HL-60/S4 treated with retinoic acid at 250 ng/mL for 4 days and 3 days (cell line): ENCODE data around the gene ANP32E.
"Not testable (repeated sequence)": the region's sequence is repeated elsewhere in the genome, so short reads cannot be mapped to it uniquely, and the experiment has no call there.

Experiments used
- in situ Hi-C: fragments of 300-500 bp; cut with MboI; formaldehyde crosslinking; loops from 2 replicates; pipeline ENCODE4 v1.7.0; 2022; ENCODE audit warnings: low sequenced_read_pairs

The ANP32E gene

DNA sequence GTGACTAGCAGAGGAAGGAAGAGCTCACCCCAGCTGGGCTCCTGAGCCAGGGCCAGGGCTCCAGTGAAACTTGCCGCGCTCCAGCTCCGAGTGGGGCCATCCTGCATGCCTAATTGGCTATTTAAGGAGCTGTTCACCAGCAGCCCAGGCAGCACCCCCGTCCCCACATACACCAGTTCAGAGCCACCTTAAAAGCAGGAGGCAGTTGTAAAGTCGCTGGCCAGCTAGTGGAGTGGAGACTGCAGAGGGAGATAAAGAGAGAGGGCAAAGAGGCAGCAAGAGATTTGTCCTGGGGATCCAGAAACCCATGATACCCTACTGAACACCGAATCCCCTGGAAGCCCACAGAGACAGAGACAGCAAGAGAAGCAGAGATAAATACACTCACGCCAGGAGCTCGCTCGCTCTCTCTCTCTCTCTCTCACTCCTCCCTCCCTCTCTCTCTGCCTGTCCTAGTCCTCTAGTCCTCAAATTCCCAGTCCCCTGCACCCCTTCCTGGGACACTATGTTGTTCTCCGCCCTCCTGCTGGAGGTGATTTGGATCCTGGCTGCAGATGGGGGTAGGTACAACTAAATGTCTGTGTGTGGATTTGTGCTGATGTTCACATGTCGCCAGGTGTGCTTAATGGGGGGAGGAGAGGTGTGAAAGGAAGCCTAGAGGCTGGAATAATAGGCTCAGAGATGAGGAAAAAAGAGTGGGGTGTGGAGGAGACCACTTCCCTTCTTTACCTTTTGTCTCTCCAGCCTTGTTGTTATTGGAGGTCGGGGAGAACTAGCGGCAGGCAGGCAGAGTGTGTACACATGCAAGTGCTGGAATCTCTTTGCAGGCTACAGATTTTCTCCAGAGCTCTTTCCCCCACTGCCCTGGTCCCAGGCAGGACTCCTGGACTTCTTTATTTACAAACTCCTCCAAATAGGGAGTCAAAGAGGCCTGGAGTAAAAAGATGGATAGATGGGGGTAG, 22.0 kb upstream of the ANP32E start, which contains the start of gene CA14:
TSS of gene CA14 (plus strand) at position 151 of the 962 bp plus-strand sequence. CDS start at position 506, 355 bp downstream.
- in situ Hi-C loops, result loop anchor here (10.0 kb wide), 1 partner anchor 297 kb away; no protein-coding TSS in a partner anchor

GRCh38 chr1:150256554-150257341, 20.8 kb upstream of the ANP32E start:
- in situ Hi-C loops, result loop anchor here (10.0 kb wide), 1 partner anchor 298 kb away; no protein-coding TSS in a partner anchor

- in situ Hi-C loops, result loop anchor here (10.0 kb wide), 1 partner anchor 299 kb away; no protein-coding TSS in a partner anchor
Observed at GRCh38 chr1:150256198-150256553, 20.3 kb upstream of the ANP32E start.

- in situ Hi-C loops, result loop anchor here (10.0 kb wide), 1 partner anchor 305 kb away; no protein-coding TSS in a partner anchor
Observed at GRCh38 chr1:150249936-150250335, 14.0 kb upstream of the ANP32E start.

DNA sequence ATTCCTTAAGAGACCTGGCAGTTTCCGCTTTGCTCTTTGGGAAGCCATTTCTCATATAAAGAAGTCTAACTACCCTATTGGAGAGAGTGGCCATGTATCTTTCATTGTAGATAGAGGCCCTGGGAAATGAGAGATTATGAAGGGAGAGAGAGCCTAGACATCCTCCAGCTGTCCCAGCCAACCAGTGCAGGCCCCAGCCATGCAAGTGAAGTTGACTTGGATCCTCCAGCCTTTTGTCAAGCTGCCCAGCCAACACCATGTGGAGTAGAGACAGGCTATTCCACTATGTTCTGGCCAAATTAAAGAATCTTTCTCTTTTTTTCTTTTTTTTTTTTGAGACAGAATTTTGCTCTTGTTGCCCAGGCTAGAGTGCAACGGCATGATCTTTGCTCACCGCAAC, 7.1 kb upstream of the ANP32E start:
- in situ Hi-C loops, result no loop called here

- in situ Hi-C loops, result no loop called here
Observed at GRCh38 chr1:150237746-150238145, 1.8 kb upstream of the ANP32E start.

DNA sequence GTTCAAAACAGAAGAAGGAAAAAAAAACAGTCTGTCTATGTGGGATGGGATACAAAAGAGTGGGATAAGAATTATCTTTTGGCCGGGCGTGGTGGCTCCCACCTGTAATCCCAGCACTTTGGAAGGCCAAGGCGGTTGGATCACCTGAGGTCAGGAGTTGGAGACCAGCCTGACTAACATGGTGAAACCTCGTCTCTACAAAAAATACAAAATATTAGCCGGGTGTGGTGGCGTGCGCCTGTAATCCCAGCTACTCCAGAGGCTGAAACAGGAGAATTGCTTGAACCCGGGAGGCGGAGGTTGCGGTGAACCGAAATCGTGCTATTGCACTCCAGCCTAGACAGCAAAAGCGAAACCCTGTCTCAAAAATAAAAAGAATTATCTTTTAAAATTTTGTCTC, 1.3 kb upstream of the ANP32E start:
- in situ Hi-C loops, result not testable (repeated sequence)

DNA sequence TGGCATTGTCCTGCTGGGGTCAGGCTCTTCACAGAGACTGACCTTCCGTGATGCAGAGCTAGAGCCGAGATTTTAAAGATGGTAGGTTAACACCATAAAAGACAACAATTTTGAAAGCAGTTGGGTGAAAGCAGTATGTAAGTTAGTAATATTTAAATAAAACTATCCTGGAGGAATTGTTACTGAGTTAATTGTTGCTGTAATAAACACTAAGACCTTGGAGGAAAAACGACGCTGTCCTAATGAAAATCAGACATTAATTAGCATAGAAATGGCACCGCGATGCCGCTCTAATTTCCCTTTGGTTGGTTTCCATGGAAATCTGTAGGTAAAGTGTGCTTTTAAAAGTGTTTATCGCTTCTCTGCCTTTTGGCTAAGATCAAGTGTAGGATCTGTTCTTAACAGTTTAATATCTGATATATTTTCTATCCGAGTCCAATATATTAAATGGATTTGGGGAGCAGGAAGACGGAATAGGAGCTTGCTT, 745 bp upstream of the ANP32E start:
- in situ Hi-C loops, result no loop called here

GRCh38 chr1:150235294-150235851, 539 bp downstream of the ANP32E start:
- in situ Hi-C loops, result no loop called here

- in situ Hi-C loops, result no loop called here
Observed at GRCh38 chr1:150234566-150235293, 1.2 kb downstream of the ANP32E start.

GRCh38 chr1:150234309-150234565, 1.7 kb downstream of the ANP32E start:
- in situ Hi-C loops, result no loop called here

- in situ Hi-C loops, result no loop called here
Observed at GRCh38 chr1:150233359-150234308, 2.3 kb downstream of the ANP32E start.

GRCh38 chr1:150232921-150233320, 3.0 kb downstream of the ANP32E start:
- in situ Hi-C loops, result not testable (repeated sequence)

- in situ Hi-C loops, result not testable (repeated sequence)
Observed at GRCh38 chr1:150228246-150228645, 7.7 kb downstream of the ANP32E start.

GRCh38 chr1:150227228-150227627, 8.7 kb downstream of the ANP32E start:
- in situ Hi-C loops, result no loop called here

DNA sequence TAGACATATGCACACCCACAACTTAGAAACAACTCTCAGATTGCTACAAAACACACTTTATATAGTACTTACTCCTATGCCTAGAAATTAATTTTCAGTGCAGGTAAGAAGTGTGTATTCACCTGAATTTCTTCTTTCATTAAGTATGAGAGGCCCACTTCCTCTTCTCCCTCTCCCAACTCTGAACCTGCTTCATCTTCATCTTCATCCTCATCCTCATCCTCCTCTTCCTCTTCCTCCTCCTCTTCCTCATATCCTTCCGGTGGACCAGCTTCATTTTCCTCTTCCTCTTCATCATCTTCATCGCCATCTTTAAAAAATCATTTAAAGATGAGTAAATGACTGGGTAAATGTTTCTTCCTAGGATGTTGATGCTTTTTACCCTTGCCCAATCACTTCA, 9.4 kb downstream of the ANP32E start:
- in situ Hi-C loops, result no loop called here

GRCh38 chr1:150225546-150225945, 10.4 kb downstream of the ANP32E start:
- in situ Hi-C loops, result no loop called here

DNA sequence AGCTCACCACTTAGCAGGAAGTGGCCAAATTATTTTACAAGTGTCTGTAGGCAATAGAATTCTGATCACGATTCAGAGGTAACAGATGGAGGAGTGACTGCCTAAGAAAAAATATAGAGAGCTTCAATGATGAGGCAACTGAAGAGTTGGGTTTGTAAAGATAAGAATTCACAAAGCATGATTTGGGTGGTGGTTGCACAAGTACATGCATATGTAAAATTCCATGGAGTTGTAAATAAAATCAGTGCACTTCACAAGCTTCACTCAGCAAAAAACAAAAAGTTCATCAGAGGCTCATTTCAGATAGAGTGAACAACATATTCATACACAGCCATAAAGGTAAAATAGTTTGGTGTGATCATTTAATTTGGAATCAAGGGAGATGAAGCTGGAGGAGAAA, 10.9 kb downstream of the ANP32E start:
- in situ Hi-C loops, result no loop called here

DNA sequence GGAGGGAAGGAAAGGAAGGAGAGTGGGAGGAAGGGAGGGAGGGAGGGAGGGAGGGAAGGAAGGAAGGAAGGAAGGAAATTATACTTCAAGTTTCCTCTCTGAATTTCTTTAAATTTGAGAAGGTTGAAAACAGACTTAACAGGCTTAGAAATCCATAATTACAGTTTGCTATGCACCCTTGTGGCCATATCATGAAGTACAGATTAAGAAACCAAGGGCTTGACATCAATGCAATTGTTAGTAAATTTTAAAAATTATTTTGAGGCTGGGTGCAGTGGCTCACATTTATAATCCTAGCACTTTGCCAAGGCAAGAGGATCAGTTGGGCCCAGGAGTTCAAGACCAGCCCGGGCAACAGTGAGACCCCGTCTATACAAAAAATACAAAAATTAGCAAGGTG, 14.4 kb downstream of the ANP32E start:
- in situ Hi-C loops, result no loop called here
